Liver (tissue), 9 donors: ENCODE data around the gene TSTD1. TPM values are rescaled to one million over a fixed set of nuclear protein-coding genes. Genes with fewer than 3 reads are reported as not detected.

ENCODE experiments used
- DNase-seq: peaks from one replicate; pipeline ENCODE4 v3.0.0-alpha.2; 2017; ENCODE audit warnings: low spot score
- H3K27ac ChIP-seq, 2 donors: one replicate each; pipeline ENCODE4 v1.7.0; 2013; ENCODE audit warnings: inconsistent platforms in 2 of 2, low read length in 2 of 2, control low read depth in 1 of 2, low read depth in 1 of 2, mild to moderate bottlenecking in 1 of 2
- H3K27me3 ChIP-seq, 4 donors: one replicate each; pipeline versions ENCODE4 v1.6.1 to v1.7.0; 2013; ENCODE audit warnings: low read length in 3 of 4, inconsistent platforms in 1 of 4, mild to moderate bottlenecking in 1 of 4, moderate library complexity in 1 of 4; ENCODE audit not compliant: control insufficient read depth in 4 of 4, insufficient read depth in 4 of 4
- H3K36me3 ChIP-seq, 4 donors: one replicate each; pipeline versions ENCODE4 v1.6.1 to v1.7.0; 2013; ENCODE audit warnings: low read length in 3 of 4, mild to moderate bottlenecking in 3 of 4, low read depth in 1 of 4, moderate library complexity in 1 of 4; ENCODE audit not compliant: control insufficient read depth in 4 of 4, insufficient read depth in 3 of 4
- H3K4me1 ChIP-seq, 4 donors: one replicate each; pipeline versions ENCODE4 v1.6.1 to v1.7.0; 2013; ENCODE audit warnings: low read length in 3 of 4, mild to moderate bottlenecking in 3 of 4, moderate library complexity in 1 of 4; ENCODE audit not compliant: control insufficient read depth in 4 of 4, insufficient read depth in 4 of 4
- H3K4me3 ChIP-seq, 3 donors: one replicate each; pipeline versions ENCODE4 v1.6.1 to v1.7.0; 2013; ENCODE audit warnings: low read length in 3 of 3, control low read depth in 1 of 3, low read depth in 1 of 3, mild to moderate bottlenecking in 1 of 3
- H3K9ac ChIP-seq, 2 donors: one replicate each; pipeline ENCODE4 v1.7.0; 2013; ENCODE audit warnings: low read length in 2 of 2, mild to moderate bottlenecking in 2 of 2, moderate library complexity in 2 of 2, control low read depth in 1 of 2, low read depth in 1 of 2
- H3K9me3 ChIP-seq, 4 donors: one replicate each; pipeline versions ENCODE4 v1.6.1 to v1.7.0; 2013; ENCODE audit warnings: low read length in 3 of 4; ENCODE audit not compliant: control insufficient read depth in 4 of 4
- ATF3 ChIP-seq: IDR thresholded peaks from 2 replicates; pipeline ENCODE4 v1.6.1; 2016; ENCODE audit warnings: antibody characterized with exemption
- CTCF ChIP-seq: fragments of 150-350 bp; IDR thresholded peaks from 2 replicates; pipeline ENCODE4 v1.5.1; 2017; ENCODE audit warnings: improper control_type of control experiment, low read depth, low read length; ENCODE audit not compliant: missing input control
- EGR1 ChIP-seq, 2 donors: IDR thresholded peaks; 2 replicates each; pipeline ENCODE4 v1.6.1; 2016 to 2018; ENCODE audit warnings: antibody characterized with exemption in 2 of 2, low read depth in 2 of 2
- FOXA1 ChIP-seq: IDR thresholded peaks from 2 replicates; pipeline ENCODE4 v1.6.1; 2016; ENCODE audit warnings: antibody characterized with exemption
- FOXA2 ChIP-seq: IDR thresholded peaks from 2 replicates; pipeline ENCODE4 v1.6.1; 2016; ENCODE audit warnings: antibody characterized with exemption
- GABPA ChIP-seq, 2 donors: IDR thresholded peaks in 1 of 2; conservative IDR thresholded peaks in 1 of 2; 2 replicates each; pipeline ENCODE4 v1.6.1; 2016; ENCODE audit warnings: antibody characterized with exemption in 2 of 2, mild to moderate bottlenecking in 1 of 2, moderate library complexity in 1 of 2
- HNF4A ChIP-seq, 2 donors: conservative IDR thresholded peaks; 2 replicates each; pipeline ENCODE4 v1.6.1; 2016; ENCODE audit warnings: antibody characterized with exemption in 2 of 2, mild to moderate bottlenecking in 2 of 2
- HNF4G ChIP-seq: IDR thresholded peaks from 2 replicates; pipeline ENCODE4 v1.6.1; 2016; ENCODE audit warnings: antibody characterized with exemption
- JUND ChIP-seq, 2 donors: IDR thresholded peaks; 2 replicates each; pipeline ENCODE4 v1.6.1; 2016; ENCODE audit warnings: antibody characterized with exemption in 2 of 2
- MAX ChIP-seq: IDR thresholded peaks from 2 replicates; pipeline ENCODE4 v1.6.1; 2016; ENCODE audit warnings: antibody characterized with exemption
- NR2F2 ChIP-seq: IDR thresholded peaks from 2 replicates; pipeline ENCODE4 v1.6.1; 2016; ENCODE audit warnings: antibody characterized with exemption
- RAD21 ChIP-seq, 2 donors: IDR thresholded peaks; 2 replicates each; pipeline ENCODE4 v1.6.1; 2016; ENCODE audit warnings: antibody characterized with exemption in 2 of 2, mild to moderate bottlenecking in 2 of 2
- REST ChIP-seq: IDR thresholded peaks from 2 replicates; pipeline ENCODE4 v1.6.1; 2016; ENCODE audit warnings: antibody characterized with exemption, mild to moderate bottlenecking
- RXRA ChIP-seq, 2 donors: IDR thresholded peaks; 2 replicates each; pipeline ENCODE4 v1.6.1; 2017 to 2018; ENCODE audit warnings: antibody characterized with exemption in 2 of 2, mild to moderate bottlenecking in 1 of 2
- SP1 ChIP-seq: IDR thresholded peaks from 2 replicates; pipeline ENCODE4 v1.6.1; 2018; ENCODE audit warnings: antibody characterized with exemption, mild to moderate bottlenecking
- TAF1 ChIP-seq: conservative IDR thresholded peaks from 2 replicates; pipeline ENCODE4 v1.6.1; 2016; ENCODE audit warnings: antibody characterized with exemption, mild to moderate bottlenecking
- YY1 ChIP-seq: IDR thresholded peaks from 2 replicates; pipeline ENCODE4 v1.6.1; 2016; ENCODE audit warnings: antibody characterized with exemption, mild to moderate bottlenecking
- ZBTB33 ChIP-seq: IDR thresholded peaks from 2 replicates; pipeline ENCODE4 v1.6.1; 2016; ENCODE audit warnings: antibody characterized with exemption
- WGBS: extraction: QIAGEN DNeasy Blood & Tissue Kit; methylation state at CpG from one replicate; pipeline ENCODE4 v1.1.7; 2013; 5-methylcytosine and 5-hydroxymethylcytosine counted together
- polyA plus RNA-seq, 2 donors: library from polyadenylated mRNA; stranded (reverse) in 1 of 2; unstranded in 1 of 2; fragments of 200-250 nt in 1 of 2; fragments of >200 nt in 1 of 2; fragmentation: Nextera tagmentation in 1 of 2; extraction: Ambion mirVana in 1 of 2; gene quantifications; one replicate each; pipeline versions ENCODE4 v1.2.1 to v1.2.3, GENCODE V29; 2013 to 2015
- total RNA-seq, 2 donors: library from RNA; depleted of rRNA; stranded (reverse); fragments of >200 nt; gene quantifications; one replicate each; pipeline ENCODE4 v1.2.3, GENCODE V29; 2014
- donor health status: healthy.
- donor health status: healthy.
- donor health status: healthy.
- donor health status: healthy.
- donor health status: healthy.

Gene TSTD1
- total and polyA plus RNA-seq, 4 donors: 10.9 to 67.5 (median 34.8) TPM

- TF ChIP-seq REST: no peak
- no peak for TF ChIP-seq ATF3
- TF ChIP-seq RXRA (IDR thresholded peaks at IDR 0.05): no peak
These were observed 8.0 kb upstream of the TSTD1 start (continued) for GRCh38 chr1:161046605-161047228.

- Histone ChIP-seq H3K4me1 (peaks cover 3 to 19% (median 9%) of the 10 kb centered on the region in 4 donors), H3K27me3 (no peaks in the 10 kb centered on the region), H3K4me3 (peak within 1 kb of the TSS; percentile 89 to 97 (median 91)), H3K9me3 (peaks cover 0 to 7% (median 2%) of the 10 kb centered on the region in 4 donors), H3K36me3 (peaks cover 0 to 20% (median 19%) of the 10 kb centered on the region in 4 donors), H3K9ac (peak within 1 kb of the TSS; percentile 85 to 96), H3K27ac (peak within 1 kb of the TSS; percentile 85 to 92)
- TF ChIP-seq NR2F2: peak; percentile 48
- no peak for TF ChIP-seq FOXA2
- no peak for TF ChIP-seq CTCF
- no peak for TF ChIP-seq HNF4A (conservative IDR thresholded peaks at IDR 0.05)
- TF ChIP-seq GABPA (IDR thresholded peaks at IDR 0.05 in 1 of 2, conservative IDR thresholded peaks at IDR 0.05 in 1 of 2): peak; percentile 95 to 97
- TF ChIP-seq ATF3: peak; percentile 28
- TF ChIP-seq EGR1 (IDR thresholded peaks at IDR 0.05; ENCODE audit: low read depth in 2 of 2): peak; percentile 16 to 55
- TF ChIP-seq FOXA1: no peak
- peak; percentile 74 for TF ChIP-seq REST
- peak; percentile 42 for TF ChIP-seq MAX
- TF ChIP-seq ZBTB33: peak; percentile 70
- peak; percentile 17 to 24 for TF ChIP-seq RXRA (IDR thresholded peaks at IDR 0.05)
- TF ChIP-seq JUND (IDR thresholded peaks at IDR 0.05): no peak
- TF ChIP-seq SP1: peak; percentile 5
- no peak for TF ChIP-seq HNF4G
- TF ChIP-seq YY1: peak; percentile 100
- peak; percentile 10 to 32 for TF ChIP-seq RAD21 (IDR thresholded peaks at IDR 0.05)
- TF ChIP-seq TAF1: peak; percentile 93
- WGBS: under 1% methylated on average over 29 of the region's 29 CpGs
- peak; percentile 96 for DNase-seq
These were observed 7.2 kb upstream of the TSTD1 start, which contains the start of gene USF1 for GRCh38 chr1:161045736-161046604. TSS of gene USF1 (minus strand) at chr1:161045977. CDS start at chr1:161043275, 2,702 bp downstream.
